ENCODE results near the gene KRIT1.

GRCh38 chr7:92276460-92276864 lies 30.7 kb upstream of the KRIT1 start:
- no peak for TF ChIP-seq CTCF (IDR thresholded peaks at IDR 0.05)
- TF ChIP-seq POLR2A (IDR thresholded peaks at IDR 0.05) = no peak
